SK-N-SH treated with all-trans-retinoic acid at 6 μM for 48 hours (cell line): ENCODE results near the gene KLHL33.

ENCODE experiments used
- ESRRG ChIP-seq: fragments of 250-450 bp; sonication (Bioruptor Pico); IDR thresholded peaks from 2 replicates; pipeline ENCODE4 v1.6.1; 2021; ENCODE audit warnings: mild to moderate bottlenecking
- PATZ1 ChIP-seq: fragments of 250-450 bp; sonication (Bioruptor Pico); IDR thresholded peaks from 2 replicates; pipeline ENCODE4 v1.8.0; 2020; ENCODE audit warnings: mild to moderate bottlenecking, moderate library complexity, borderline replicate concordance
- RARB ChIP-seq: fragments of 250-450 bp; sonication (Bioruptor Pico); IDR thresholded peaks from 2 replicates; pipeline ENCODE4 v1.8.0; 2021; ENCODE audit warnings: mild to moderate bottlenecking, moderate library complexity
- TCF4 ChIP-seq: fragments of 250-450 bp; sonication (Bioruptor Pico); IDR thresholded peaks from 2 replicates; pipeline ENCODE4 v1.8.0; 2021; ENCODE audit warnings: mild to moderate bottlenecking, moderate library complexity, borderline replicate concordance
- ZFP30 ChIP-seq: fragments of 450-650 bp; formaldehyde crosslinking; IDR thresholded peaks from 2 replicates; pipeline ENCODE4 v1.5.0; 2022; ENCODE audit warnings: mild to moderate bottlenecking, moderate library complexity
- ZNF70 ChIP-seq: fragments of 450-650 bp; formaldehyde crosslinking; IDR thresholded peaks from 2 replicates; pipeline ENCODE4 v1.5.0; 2020; ENCODE audit warnings: mild to moderate bottlenecking, moderate library complexity

- TF ChIP-seq RARB (no peak), PATZ1 (CRISPR knock-in tag) (no peak), TCF4 (no peak), ZNF70 (no peak), ESRRG (CRISPR knock-in tag) (no peak), ZFP30 (CRISPR knock-in tag) (no peak)
Measured at GRCh38 chr14:20438664-20439063, 2.7 kb upstream of the KLHL33 start.
